GM12892 (cell line): Measurements from ENCODE around the gene RPS19BP1.

Experiments
- POLR2A ChIP-seq: IDR thresholded peaks from 2 replicates; pipeline ENCODE4 v1.6.1; 2011; ENCODE audit warnings: low read depth, low read length, control low read depth
- POLR2AphosphoS5 ChIP-seq: IDR thresholded peaks from 2 replicates; pipeline ENCODE4 v1.6.1; 2011; ENCODE audit warnings: low read depth, low read length, control low read depth

DNA sequence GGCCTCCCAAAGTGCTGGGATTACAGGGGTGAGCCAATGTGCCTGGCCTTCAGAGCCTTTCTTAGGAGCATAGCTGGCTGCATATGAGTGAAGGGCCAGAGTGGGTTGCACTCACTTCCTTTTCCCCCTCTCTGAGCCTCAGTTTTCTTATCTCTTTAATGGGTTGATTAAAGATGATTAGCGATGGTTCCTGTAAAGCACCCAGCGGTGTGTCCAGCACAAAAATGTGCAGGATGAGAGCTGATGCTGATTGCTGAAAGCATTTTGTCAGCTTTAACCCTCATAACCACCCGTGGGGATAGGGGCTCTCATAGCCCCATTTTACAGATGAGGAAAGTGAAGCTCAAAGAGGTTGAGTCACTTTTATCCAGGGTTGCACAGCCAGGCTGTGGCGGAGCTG, 43.5 kb upstream of the RPS19BP1 start:
- TF ChIP-seq POLR2AphosphoS5 (no peak), POLR2A (no peak)
